IMR-90 (cell line): ENCODE measurements around the gene CATSPER4. TPM values are rescaled to one million over a fixed set of nuclear protein-coding genes. Genes with fewer than 3 reads are reported as not detected.

Experiments used
- BHLHE40 ChIP-seq: fragments of 150-350 bp; IDR thresholded peaks from 2 replicates; pipeline ENCODE4 v1.6.1; 2016; ENCODE audit warnings: mild to moderate bottlenecking, low read depth, low read length
- MXI1 ChIP-seq: IDR thresholded peaks from 2 replicates; pipeline ENCODE4 v1.6.1; 2012; ENCODE audit warnings: low read depth, mild to moderate bottlenecking, low read length, moderate library complexity, borderline replicate concordance
- USF2 ChIP-seq: fragments of 150-350 bp; IDR thresholded peaks from 2 replicates; pipeline ENCODE4 v1.6.1; 2017; ENCODE audit warnings: mild to moderate bottlenecking, antibody characterized with exemption, low read length, low read depth
- polyA plus RNA-seq, 3 experiments: library from polyadenylated mRNA; depleted of rRNA; stranded (reverse); fragments of >200 nt; gene quantifications; 2 replicates each; pipeline ENCODE4 v1.2.3, GENCODE V29; 2012; ENCODE audit warnings: low replicate concordance in 1 of 3
- total RNA-seq: library from RNA; depleted of rRNA; stranded (reverse); fragments of >200 nt; gene quantifications from 2 replicates; pipeline ENCODE4 v1.2.3, GENCODE V29; 2012

Gene CATSPER4
- total and polyA plus RNA-seq, 2 of the 4 experiments (the other 2 are of a cell fraction) = not detected

DNA sequence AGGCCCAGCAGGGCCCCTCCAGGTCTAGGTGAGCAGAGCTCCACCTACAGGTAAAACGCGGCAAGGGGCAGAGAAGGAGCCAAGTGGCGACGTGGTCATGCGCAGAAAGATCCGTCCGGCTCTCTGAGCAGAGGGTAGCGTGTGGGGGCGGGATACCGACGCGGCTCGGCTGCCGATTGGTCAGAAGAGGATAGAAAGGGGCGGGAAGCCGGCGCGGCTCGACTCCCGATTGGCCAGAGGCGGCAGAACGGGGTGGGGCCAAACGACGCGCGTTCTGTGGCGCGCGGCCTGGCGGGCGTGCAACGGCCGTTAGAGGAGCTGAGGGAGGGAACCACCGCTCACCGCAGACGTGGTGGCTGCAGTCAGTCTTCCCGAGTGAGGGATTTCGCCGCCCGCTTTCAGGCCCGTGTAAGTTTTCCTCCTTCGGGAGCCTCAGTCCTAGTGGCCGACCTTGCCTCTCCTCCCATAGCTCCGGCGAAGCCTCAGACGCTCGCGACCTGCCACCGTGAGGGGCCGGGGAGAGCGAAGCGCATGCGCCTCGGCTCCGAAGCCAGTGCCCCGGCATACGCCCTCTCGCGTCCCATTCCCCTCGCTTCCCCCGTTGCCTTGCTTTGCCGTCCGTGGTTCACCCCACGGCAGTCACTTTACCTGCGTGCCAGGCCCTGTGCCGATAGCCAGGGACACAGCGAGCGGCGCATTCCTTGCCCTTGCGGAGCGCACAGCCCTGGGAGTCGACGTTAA, 43.7 kb downstream of the CATSPER4 start, which contains the start of gene CEP85 (continued):
- TF ChIP-seq USF2 = 0 out of 2 replicates have a peak, but pooled peaks have one; percentile 15
- peak; percentile 74; the same call in 1 of the 2 replicates for TF ChIP-seq MXI1
- no peak for TF ChIP-seq BHLHE40
